HCT116 (cell line): ENCODE results near the gene PI16.

ENCODE experiments used
- CBX3 ChIP-seq: IDR thresholded peaks from 2 replicates; pipeline ENCODE4 v1.6.1; 2012; ENCODE audit warnings: low read depth
- CTCF ChIP-seq, 3 experiments: fragments of 200-600 bp in 1 of 3; sonication (generic) in 1 of 3; IDR thresholded peaks in 2 of 3; conservative IDR thresholded peaks in 1 of 3; 2 replicates each; pipeline ENCODE4 v1.5.1; 2012 to 2017; ENCODE audit warnings: low read depth in 2 of 3, low read length in 2 of 3, antibody characterized with exemption in 1 of 3, borderline replicate concordance in 1 of 3, control low read depth in 1 of 3, mild to moderate bottlenecking in 1 of 3, mixed read lengths in 1 of 3, mixed run types in 1 of 3, moderate library complexity in 1 of 3; ENCODE audit not compliant: insufficient read depth in 1 of 3
- EZH2 ChIP-seq: fragments of 200-600 bp; sonication (generic); IDR thresholded peaks from 2 replicates; pipeline ENCODE4 v1.6.1; 2017; ENCODE audit warnings: antibody characterized with exemption, mixed run types
- EZH2phosphoT487 ChIP-seq: fragments of 200-600 bp; IDR thresholded peaks from 2 replicates; pipeline ENCODE4 v1.6.1; 2018; ENCODE audit warnings: antibody characterized with exemption, borderline replicate concordance
- POLR2A ChIP-seq: IDR thresholded peaks from 2 replicates; pipeline ENCODE4 v1.7.0; 2011; ENCODE audit warnings: borderline replicate concordance; ENCODE audit not compliant: insufficient read depth, insufficient read length; ENCODE audit errors: extremely low read depth
- POLR2AphosphoS5 ChIP-seq: IDR thresholded peaks from 2 replicates; pipeline ENCODE4 v1.6.1; 2011; ENCODE audit warnings: mild to moderate bottlenecking, low read depth, low read length, moderate library complexity
- RAD21 ChIP-seq: IDR thresholded peaks from 2 replicates; pipeline ENCODE4 v1.6.1; 2012; ENCODE audit warnings: low read depth, mild to moderate bottlenecking
- ZNF274 ChIP-seq: fragments of 200-500 bp; sonication (Bioruptor generic); IDR thresholded peaks from 2 replicates; pipeline ENCODE4 v1.6.1; 2014; ENCODE audit warnings: mild to moderate bottlenecking, low read depth, low read length, inconsistent platforms

GRCh38 chr6:36930483-36930882 is 24.1 kb upstream of the PI16 start:
- TF ChIP-seq CTCF (IDR thresholded peaks at IDR 0.05 in 2 of 3, conservative IDR thresholded peaks at IDR 0.05 in 1 of 3; ENCODE audit: borderline replicate concordance in 1 of 3, insufficient read depth in 1 of 3, low read depth in 2 of 3, low read length in 2 of 3) (no peak), CBX3 (no peak), POLR2AphosphoS5 (no peak), EZH2phosphoT487 (no peak), POLR2A (no peak), RAD21 (no peak), ZNF274 (no peak), EZH2 (no peak)
